H1 (cell line): Measurements from ENCODE around the gene MALT1.

Experiments
- BRCA1 ChIP-seq: IDR thresholded peaks from 2 replicates; pipeline ENCODE4 v1.6.1; 2012; ENCODE audit warnings: low read depth, low read length, improper control_type of control experiment
- CTCF ChIP-seq, 3 experiments: IDR thresholded peaks; 1 replicate in 2 of 3; 2 replicates in 1 of 3; pipeline versions ENCODE4 v1.5.1 to v1.6.1; 2011; ENCODE audit warnings: low read length in 3 of 3, mild to moderate bottlenecking in 3 of 3, inconsistent platforms in 2 of 3, low read depth in 1 of 3, moderate library complexity in 1 of 3; ENCODE audit not compliant: insufficient read depth in 1 of 3; ENCODE audit errors: control extremely low read depth in 1 of 3
- EP300 ChIP-seq, 2 experiments: IDR thresholded peaks; 1 replicate in 1 of 2; 2 replicates in 1 of 2; pipeline ENCODE4 v1.6.1; 2011 to 2012; ENCODE audit warnings: low read depth in 2 of 2, low read length in 2 of 2, mild to moderate bottlenecking in 2 of 2, borderline replicate concordance in 1 of 2, inconsistent platforms in 1 of 2, moderate library complexity in 1 of 2
- MAFK ChIP-seq: IDR thresholded peaks from 2 replicates; pipeline ENCODE4 v1.6.1; 2012; ENCODE audit warnings: low read depth, mild to moderate bottlenecking, improper control_type of control experiment, low read length
- POLR2AphosphoS5 ChIP-seq: IDR thresholded peaks from 2 replicates; pipeline ENCODE4 v1.6.1; 2011; ENCODE audit warnings: low read depth, low read length
- TAF1 ChIP-seq: IDR thresholded peaks from 2 replicates; pipeline ENCODE4 v1.6.1; 2011; ENCODE audit warnings: mild to moderate bottlenecking, low read depth, low read length

GRCh38 chr18:58793361-58793760 is 122.1 kb downstream of the MALT1 start:
- TF ChIP-seq MAFK (no peak), TAF1 (no peak), BRCA1 (no peak), CTCF (IDR thresholded peaks at IDR 0.05; ENCODE audit: control extremely low read depth in 1 of 3, insufficient read depth in 1 of 3, low read depth in 1 of 3, low read length in 3 of 3) (no peak), EP300 (IDR thresholded peaks at IDR 0.05; ENCODE audit: borderline replicate concordance in 1 of 2, low read depth in 2 of 2, low read length in 2 of 2) (no peak), POLR2AphosphoS5 (no peak)
